ENCODE measurements around the gene CLCNKA. TPM values are rescaled to one million over a fixed set of nuclear protein-coding genes. Genes with fewer than 3 reads are reported as not detected.
"Not testable (repeated sequence)": the region's sequence is repeated elsewhere in the genome, so short reads cannot be mapped to it uniquely, and the experiment has no call there.

CLCNKA gene
- total and polyA plus RNA-seq, 12 donors: 0.18 to 52.5 (median 2.1) TPM

DNA sequence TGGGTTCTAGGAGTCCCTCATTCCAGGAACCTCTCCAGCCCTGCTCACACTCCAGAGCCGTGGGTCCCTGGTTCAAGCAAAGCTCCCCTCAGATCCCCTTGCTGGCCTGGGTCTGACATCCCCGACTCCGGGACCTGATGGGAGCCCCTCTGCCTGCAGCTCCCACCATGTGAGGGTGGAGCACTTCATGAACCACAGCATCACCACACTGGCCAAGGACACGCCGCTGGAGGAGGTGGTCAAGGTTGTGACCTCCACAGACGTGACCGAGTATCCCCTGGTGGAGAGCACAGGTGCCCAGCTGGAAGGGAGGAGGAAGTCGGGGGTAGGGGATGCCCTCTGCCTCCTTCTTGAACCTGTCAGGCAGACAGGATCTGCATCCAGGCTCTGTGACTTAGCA lies 9.7 kb downstream of the CLCNKA start:
- TF ChIP-seq POLR2A (IDR thresholded peaks at IDR 0.05): no peak
- TF ChIP-seq, protein P1, sequence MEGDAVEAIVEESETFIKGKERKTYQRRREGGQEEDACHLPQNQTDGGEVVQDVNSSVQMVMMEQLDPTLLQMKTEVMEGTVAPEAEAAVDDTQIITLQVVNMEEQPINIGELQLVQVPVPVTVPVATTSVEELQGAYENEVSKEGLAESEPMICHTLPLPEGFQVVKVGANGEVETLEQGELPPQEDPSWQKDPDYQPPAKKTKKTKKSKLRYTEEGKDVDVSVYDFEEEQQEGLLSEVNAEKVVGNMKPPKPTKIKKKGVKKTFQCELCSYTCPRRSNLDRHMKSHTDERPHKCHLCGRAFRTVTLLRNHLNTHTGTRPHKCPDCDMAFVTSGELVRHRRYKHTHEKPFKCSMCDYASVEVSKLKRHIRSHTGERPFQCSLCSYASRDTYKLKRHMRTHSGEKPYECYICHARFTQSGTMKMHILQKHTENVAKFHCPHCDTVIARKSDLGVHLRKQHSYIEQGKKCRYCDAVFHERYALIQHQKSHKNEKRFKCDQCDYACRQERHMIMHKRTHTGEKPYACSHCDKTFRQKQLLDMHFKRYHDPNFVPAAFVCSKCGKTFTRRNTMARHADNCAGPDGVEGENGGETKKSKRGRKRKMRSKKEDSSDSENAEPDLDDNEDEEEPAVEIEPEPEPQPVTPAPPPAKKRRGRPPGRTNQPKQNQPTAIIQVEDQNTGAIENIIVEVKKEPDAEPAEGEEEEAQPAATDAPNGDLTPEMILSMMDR (IDR thresholded peaks at IDR 0.05): no peak
- H3K4me3 ChIP-seq: no peak overlapping the region
- WGBS, 4 donors: 35 to 72% (median 61%) methylated on average over 2 to 8 of the region's 8 CpGs; no CpG with 5 or more reads in 1 of the 4 donors
- no peaks in the 10 kb centered on the region for H3K27me3 ChIP-seq
- H3K9me3 ChIP-seq (replicated peaks in 1 of 3): no peaks in the 10 kb centered on the region
- H3K36me3 ChIP-seq (replicated peaks in 1 of 2): no peaks in the 10 kb centered on the region
- intact Hi-C loops (cut with DNase I): no loop called here
- H3K27ac ChIP-seq: no peak overlapping the region
- peaks cover 7% of the 10 kb centered on the region in 2 donors for H3K4me1 ChIP-seq (replicated peaks in 1 of 2)
- no peak for DNase-seq

GRCh38 chr1:16032388-16033102 lies 10.7 kb downstream of the CLCNKA start:
- intact Hi-C loops (cut with DNase I): no loop called here
- Histone ChIP-seq H3K4me3 (no peak overlapping the region), H3K4me1 (replicated peaks in 1 of 2) (no peaks in the 10 kb centered on the region), H3K9me3 (replicated peaks in 1 of 3) (no peaks in the 10 kb centered on the region), H3K27me3 (no peaks in the 10 kb centered on the region), H3K27ac (no peak overlapping the region), H3K36me3 (replicated peaks in 1 of 2) (no peaks in the 10 kb centered on the region)
- WGBS, 4 donors: 35 to 62% (median 47%) methylated on average over 9 to 18 of the region's 18 CpGs
- DNase-seq: peak; percentile 87 to 95 (median 92)
- TF ChIP-seq POLR2A (IDR thresholded peaks at IDR 0.05): no peak
- TF ChIP-seq, protein P1 (IDR thresholded peaks at IDR 0.05): peak; percentile 91 to 100 (median 99)

DNA sequence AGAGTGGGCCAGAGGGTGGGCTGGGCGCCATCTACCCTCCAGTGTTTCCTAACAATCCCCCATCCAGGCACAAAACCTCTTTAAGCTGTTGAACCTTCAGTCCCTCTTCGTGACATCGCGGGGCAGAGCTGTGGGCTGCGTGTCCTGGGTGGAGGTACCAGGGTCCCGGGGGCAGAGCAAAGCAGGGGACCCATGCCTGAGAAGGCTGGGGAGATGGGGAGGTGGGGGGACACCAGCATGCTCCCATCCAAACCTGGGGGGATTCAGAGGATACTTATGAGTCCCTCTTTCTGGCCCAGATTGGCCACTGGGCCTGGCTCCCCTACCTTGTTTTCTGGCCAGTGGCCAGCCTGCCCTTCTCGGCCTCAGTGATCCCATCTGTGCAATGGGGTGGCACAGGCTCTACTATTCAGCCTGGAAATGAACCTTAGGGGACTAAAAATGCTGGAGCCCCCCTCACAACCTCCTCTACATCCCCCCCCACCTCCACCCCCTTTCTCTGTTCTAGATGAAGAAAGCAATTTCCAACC lies 11.3 kb downstream of the CLCNKA start:
- H3K4me1 ChIP-seq (replicated peaks in 1 of 2); H3K9me3 ChIP-seq (replicated peaks in 1 of 3); DNase-seq; intact Hi-C loops (cut with DNase I); H3K27ac ChIP-seq; H3K36me3 ChIP-seq (replicated peaks in 1 of 2); H3K27me3 ChIP-seq; H3K4me3 ChIP-seq: not testable (repeated sequence)
- TF ChIP-seq, protein P1 (IDR thresholded peaks at IDR 0.05): peak in 1 of 6 experiments; percentile 1
- WGBS, 4 donors: 41 to 67% (median 65%) methylated on average over 5 to 7 of the region's 7 CpGs

DNA sequence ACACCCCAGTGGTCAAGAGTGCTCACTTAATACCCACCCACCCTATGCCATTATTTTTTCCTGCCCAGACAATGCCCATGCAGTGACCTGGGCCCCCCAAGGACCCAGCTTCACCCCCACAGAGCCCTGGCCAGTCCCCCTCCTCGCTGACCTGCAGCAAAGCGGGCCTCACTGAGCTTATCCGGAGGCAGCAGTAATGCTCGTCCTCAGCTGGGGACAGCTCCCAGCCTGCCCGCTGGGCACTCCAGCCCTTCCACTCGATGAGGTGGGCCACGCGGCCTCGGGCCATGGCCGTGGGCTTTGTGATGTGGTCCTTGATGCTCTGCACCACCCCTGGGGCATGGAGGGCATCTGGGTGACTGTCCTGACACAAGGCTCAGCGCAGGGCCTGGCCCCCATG lies 14.6 kb downstream of the CLCNKA start:
- intact Hi-C loops (cut with DNase I): not testable (repeated sequence)
- 89 to 100% (median 90%) methylated on average over 1 to 10 of the region's 11 CpGs; no CpG with 5 or more reads in 1 of the 4 donors for WGBS, 4 donors

DNA sequence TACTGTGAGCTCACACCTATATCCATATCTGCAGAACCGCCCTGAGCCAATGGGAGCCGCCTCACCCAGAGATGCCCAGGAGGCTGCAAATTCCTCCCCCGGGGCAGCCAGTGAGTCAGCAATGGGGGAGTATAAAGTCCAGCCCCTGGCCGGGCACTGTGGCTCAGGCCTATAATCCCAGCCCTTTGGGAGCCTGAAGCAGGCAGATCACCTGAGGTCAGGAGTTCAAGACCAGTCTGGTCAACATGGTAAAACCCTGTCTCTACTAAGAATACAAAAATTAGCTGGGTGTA lies 16.7 kb downstream of the CLCNKA start:
- H3K4me3 ChIP-seq: no peak overlapping the region
- H3K27me3 ChIP-seq: no peaks in the 10 kb centered on the region
- no peak for DNase-seq
- TF ChIP-seq, protein P1 (IDR thresholded peaks at IDR 0.05): no peak
- TF ChIP-seq POLR2A (IDR thresholded peaks at IDR 0.05): no peak
- H3K27ac ChIP-seq: no peak overlapping the region
- H3K4me1 ChIP-seq (replicated peaks in 1 of 2): no peaks in the 10 kb centered on the region
- 73 to 89% (median 83%) methylated on average over 2 to 4 of the region's 4 CpGs; no CpG with 5 or more reads in 1 of the 4 donors for WGBS, 4 donors
- intact Hi-C loops (cut with DNase I): no loop called here
- H3K36me3 ChIP-seq (replicated peaks in 1 of 2): no peaks in the 10 kb centered on the region
- H3K9me3 ChIP-seq (replicated peaks in 1 of 3): no peaks in the 10 kb centered on the region

More for the DNA sequence above, 14.6 kb downstream of the CLCNKA start:
- not testable (repeated sequence) for H3K4me1 ChIP-seq (replicated peaks in 1 of 2); H3K27ac ChIP-seq; H3K4me3 ChIP-seq; H3K9me3 ChIP-seq (replicated peaks in 1 of 3); DNase-seq; H3K36me3 ChIP-seq (replicated peaks in 1 of 2); H3K27me3 ChIP-seq

DNA sequence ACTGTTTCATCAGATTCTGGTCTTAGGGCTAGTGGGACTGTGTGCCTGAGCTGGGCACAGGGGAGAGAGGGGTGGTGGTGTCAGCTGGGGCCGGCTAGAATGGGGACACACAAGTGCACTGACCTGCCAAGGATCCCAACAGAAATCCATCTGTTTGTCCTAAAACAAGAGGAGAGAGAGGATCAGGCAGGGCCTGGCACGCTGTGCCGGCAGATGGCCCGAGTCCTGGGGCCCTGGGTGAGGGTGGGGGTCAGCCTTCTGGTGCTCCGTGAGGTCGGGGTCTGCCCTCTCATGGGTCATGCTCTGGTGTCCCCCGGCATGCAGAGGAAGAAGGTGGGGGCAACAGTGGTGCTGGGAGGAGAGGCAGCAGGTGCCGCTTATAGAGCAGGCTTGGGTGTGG lies 18.0 kb downstream of the CLCNKA start:
- H3K9me3 ChIP-seq (replicated peaks in 1 of 3); H3K36me3 ChIP-seq (replicated peaks in 1 of 2); H3K4me1 ChIP-seq (replicated peaks in 1 of 2); DNase-seq; H3K4me3 ChIP-seq; intact Hi-C loops (cut with DNase I); H3K27ac ChIP-seq; H3K27me3 ChIP-seq: not testable (repeated sequence)
- WGBS, 4 donors: 33 to 82% (median 80%) methylated on average over 1 to 8 of the region's 8 CpGs; no CpG with 5 or more reads in 1 of the 4 donors

Data from adrenal gland (tissue), 12 donors.